GM12874 (cell line): ENCODE results near the gene CPE.

Experiments
- CTCF ChIP-seq: IDR thresholded peaks from 2 replicates; pipeline ENCODE4 v1.5.1; 2011; ENCODE audit warnings: low read depth, mild to moderate bottlenecking, control low read depth, low read length, moderate library complexity; ENCODE audit not compliant: insufficient read depth

Gene CPE

DNA sequence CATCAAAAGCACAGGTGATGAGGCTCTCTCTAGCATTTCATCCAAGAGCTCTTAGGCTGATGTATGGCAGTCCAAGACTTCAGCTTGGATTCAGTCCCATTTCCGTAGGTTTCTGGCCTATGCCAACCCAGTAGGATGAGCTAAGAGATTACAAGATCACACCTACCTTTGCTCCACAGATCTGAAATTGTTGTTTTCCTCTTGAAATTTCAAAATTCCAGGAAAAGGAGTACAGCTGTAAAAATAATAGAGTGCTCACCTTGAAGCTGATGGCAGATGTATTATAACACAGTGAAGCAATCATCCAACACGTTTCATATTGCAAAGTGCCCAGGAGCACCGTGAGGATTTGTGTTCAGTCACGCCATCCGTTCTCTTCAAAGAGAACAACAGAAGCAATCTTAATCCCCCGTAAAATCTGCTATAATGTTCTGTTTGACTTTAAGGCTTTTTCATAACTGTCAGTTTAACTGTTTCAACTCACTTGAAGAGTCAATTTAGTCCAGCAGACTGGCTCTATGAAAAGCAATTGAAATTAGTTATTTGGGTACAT is 137.5 kb downstream of the CPE start:
- no peak for TF ChIP-seq CTCF

DNA sequence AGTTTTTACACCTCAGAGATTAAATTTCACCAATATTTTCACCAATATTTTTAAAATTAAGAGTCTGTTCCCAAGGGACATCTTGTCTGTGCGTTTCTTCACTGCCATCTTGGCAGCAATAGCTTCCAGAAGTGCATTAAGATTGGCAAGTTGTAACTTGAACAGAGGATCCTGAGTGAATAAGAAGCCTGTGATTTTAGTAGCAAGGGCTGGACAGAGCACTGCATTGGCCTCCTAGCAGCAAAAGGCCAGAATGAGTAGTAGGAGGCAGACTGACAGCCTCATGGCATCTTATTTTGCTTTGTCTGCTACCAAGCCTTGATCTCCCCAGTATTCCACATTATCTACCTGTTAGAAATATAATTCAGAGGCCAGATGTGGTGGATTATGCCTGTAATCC is 138.4 kb downstream of the CPE start:
- no peak for TF ChIP-seq CTCF

DNA sequence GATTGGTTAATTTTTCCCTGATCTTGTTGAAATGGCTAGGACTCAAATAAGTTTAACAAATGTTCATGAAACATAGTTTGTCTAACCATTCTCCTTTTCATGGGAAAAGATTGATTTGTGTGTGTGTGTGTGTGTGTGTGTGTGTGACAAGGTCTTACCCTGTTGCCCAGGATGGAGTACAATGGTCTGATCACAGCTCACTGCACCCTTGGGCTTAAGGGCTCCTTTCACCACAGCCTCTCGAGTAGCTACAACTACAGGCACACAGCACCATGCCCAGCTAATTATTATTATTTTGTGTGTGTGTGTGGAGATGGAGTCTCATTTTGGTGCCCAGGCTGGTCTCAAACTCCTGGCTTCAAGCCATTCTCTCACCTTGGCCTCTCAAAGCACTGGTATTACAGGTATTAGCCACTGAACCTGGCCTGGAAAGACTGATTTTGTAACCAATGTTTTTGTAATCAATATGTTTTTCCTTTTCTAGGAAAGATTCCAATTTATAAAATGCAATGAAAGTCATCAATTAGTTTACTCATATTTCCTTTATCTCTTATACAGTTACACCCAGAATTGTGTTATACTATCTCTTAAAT is 139.3 kb downstream of the CPE start:
- TF ChIP-seq CTCF, result no peak

DNA sequence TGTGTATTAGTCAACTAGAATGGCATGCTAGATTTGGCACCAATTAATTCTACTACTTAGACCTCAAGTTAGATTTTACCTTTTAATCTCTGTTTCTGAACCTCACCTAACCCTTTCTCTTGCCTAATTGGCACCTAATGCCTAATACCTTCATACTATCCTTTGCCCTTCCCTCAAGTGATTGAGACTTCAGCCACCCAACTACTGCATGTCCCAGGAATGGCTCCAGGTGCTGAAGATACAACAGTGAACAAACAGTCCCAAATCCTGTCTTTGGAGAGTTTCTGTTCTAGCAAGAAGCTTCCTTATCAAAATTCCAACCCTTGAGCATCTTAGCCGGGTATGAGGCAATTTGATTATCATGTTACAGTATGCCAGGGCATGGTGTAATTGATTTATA is 139.9 kb downstream of the CPE start:
- TF ChIP-seq CTCF, result no peak

- TF ChIP-seq CTCF, result no peak
Observed at GRCh38 chr4:165519591-165519990, 140.8 kb downstream of the CPE start.

GRCh38 chr4:165520086-165520485 is 141.3 kb downstream of the CPE start:
- no peak for TF ChIP-seq CTCF

GRCh38 chr4:165522050-165522449 is 143.2 kb downstream of the CPE start:
- no peak for TF ChIP-seq CTCF
